Uterus (tissue), 2 donors: ENCODE results near the gene COL4A1.

Experiments used
- POLR2A ChIP-seq, 2 donors: fragments of 450-650 bp; IDR thresholded peaks; one replicate each; pipeline ENCODE4 v1.6.1; 2016; ENCODE audit warnings: antibody characterized with exemption in 2 of 2, mild to moderate bottlenecking in 1 of 2, moderate library complexity in 1 of 2
- TF ChIP-seq, protein P1 (sequence below), 4 experiments: fragments of 200-600 bp in 2 of 4; fragments of 450-650 bp in 2 of 4; sonication (generic) in 2 of 4; IDR thresholded peaks; one replicate each; pipeline ENCODE4 v1.5.1; 2016 to 2019; ENCODE audit warnings: antibody characterized with exemption in 4 of 4, mild to moderate bottlenecking in 2 of 4, moderate library complexity in 1 of 4

DNA sequence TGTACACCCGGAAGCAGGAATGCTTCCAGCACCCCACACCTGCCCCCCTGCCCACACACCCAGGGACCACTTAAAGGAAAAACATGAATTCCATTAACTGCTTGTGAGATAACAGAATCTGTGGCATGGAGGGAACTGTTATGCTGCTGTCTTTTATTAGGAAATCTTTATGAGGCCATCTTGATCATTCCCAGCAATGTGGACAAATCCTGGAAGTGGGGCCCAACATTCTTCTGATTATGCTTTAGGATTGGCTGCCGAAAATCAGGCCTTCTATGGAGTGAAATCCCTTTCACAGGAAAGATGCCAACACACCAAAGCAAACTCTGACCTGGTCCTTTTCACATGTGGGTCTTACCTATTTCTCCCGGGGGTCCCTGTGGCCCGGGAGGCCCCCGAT lies 114.5 kb downstream of the COL4A1 start:
- TF ChIP-seq, protein P1, sequence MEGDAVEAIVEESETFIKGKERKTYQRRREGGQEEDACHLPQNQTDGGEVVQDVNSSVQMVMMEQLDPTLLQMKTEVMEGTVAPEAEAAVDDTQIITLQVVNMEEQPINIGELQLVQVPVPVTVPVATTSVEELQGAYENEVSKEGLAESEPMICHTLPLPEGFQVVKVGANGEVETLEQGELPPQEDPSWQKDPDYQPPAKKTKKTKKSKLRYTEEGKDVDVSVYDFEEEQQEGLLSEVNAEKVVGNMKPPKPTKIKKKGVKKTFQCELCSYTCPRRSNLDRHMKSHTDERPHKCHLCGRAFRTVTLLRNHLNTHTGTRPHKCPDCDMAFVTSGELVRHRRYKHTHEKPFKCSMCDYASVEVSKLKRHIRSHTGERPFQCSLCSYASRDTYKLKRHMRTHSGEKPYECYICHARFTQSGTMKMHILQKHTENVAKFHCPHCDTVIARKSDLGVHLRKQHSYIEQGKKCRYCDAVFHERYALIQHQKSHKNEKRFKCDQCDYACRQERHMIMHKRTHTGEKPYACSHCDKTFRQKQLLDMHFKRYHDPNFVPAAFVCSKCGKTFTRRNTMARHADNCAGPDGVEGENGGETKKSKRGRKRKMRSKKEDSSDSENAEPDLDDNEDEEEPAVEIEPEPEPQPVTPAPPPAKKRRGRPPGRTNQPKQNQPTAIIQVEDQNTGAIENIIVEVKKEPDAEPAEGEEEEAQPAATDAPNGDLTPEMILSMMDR (IDR thresholded peaks at IDR 0.05): no peak
- TF ChIP-seq POLR2A (IDR thresholded peaks at IDR 0.05): no peak
